ENCODE measurements around the gene TENT4A.

DNA sequence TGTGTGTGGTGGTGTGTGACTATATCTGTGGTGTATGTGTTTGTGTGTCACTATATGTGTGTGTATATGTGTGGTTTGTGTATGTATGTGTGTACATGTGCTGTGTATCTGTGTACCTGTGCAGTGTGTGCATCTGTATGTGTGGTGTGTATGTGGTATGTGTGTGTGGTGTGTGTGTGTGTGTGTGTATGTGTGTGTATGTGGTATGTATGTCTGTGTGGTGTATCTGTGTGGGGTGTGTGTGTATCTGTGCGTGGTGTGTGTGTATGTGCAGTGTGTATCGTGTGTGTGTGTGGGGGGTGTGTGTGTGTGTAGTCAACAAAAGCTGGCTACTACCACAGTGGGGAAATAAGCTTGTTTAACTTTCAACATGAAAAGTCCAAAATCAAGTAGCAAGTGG is 31.6 kb upstream of the TENT4A start:
- TF ChIP-seq, protein P1, sequence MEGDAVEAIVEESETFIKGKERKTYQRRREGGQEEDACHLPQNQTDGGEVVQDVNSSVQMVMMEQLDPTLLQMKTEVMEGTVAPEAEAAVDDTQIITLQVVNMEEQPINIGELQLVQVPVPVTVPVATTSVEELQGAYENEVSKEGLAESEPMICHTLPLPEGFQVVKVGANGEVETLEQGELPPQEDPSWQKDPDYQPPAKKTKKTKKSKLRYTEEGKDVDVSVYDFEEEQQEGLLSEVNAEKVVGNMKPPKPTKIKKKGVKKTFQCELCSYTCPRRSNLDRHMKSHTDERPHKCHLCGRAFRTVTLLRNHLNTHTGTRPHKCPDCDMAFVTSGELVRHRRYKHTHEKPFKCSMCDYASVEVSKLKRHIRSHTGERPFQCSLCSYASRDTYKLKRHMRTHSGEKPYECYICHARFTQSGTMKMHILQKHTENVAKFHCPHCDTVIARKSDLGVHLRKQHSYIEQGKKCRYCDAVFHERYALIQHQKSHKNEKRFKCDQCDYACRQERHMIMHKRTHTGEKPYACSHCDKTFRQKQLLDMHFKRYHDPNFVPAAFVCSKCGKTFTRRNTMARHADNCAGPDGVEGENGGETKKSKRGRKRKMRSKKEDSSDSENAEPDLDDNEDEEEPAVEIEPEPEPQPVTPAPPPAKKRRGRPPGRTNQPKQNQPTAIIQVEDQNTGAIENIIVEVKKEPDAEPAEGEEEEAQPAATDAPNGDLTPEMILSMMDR (IDR thresholded peaks at IDR 0.05) = no peak
- TF ChIP-seq POLR2A (IDR thresholded peaks at IDR 0.05) (no peak), EP300 (IDR thresholded peaks at IDR 0.05; ENCODE audit: low read depth) (no peak)
